ENCODE results near the gene DUSP9.

The DUSP9 gene

DNA sequence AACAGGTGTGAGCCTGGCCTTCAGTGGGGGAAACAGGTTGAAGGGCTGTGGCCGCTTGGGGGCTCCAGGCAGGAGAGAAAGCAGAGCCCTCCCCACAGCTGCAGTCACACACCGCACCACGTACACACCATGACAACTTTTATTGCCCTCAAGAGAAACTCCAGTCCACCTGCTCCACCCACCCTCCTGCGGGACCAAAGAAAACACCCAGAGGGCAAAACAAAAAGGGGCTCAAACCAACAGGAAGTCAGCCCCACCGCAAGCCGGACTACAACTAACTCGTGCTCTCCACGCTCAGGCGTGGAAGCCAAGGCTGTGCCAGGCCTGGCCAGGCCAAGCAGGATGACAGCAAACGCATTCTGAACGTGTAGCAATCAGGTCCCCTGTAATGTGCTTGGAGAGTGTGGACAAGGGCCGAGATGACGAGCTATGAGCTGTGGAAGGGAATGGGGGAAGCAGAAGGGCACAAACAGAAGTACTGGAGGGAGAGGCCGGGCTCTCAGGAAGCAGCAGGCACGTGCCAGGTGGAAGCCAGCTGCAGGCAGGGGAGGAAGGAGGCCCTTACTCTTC lies 53.5 kb downstream of the DUSP9 start:
- no peak for TF ChIP-seq TAF1 (IDR thresholded peaks at IDR 0.05; ENCODE audit: borderline replicate concordance, insufficient read depth, low read length)
- no peak for TF ChIP-seq POLR2AphosphoS5 (IDR thresholded peaks at IDR 0.05; ENCODE audit: low read depth, low read length)
- no peak for TF ChIP-seq SIN3A (IDR thresholded peaks at IDR 0.05; ENCODE audit: borderline replicate concordance, insufficient read depth, low read length)
- no peak for TF ChIP-seq FOXP2 (optimal IDR thresholded peaks at IDR 0.05; ENCODE audit: borderline replicate concordance, extremely low read depth, extremely low read length, insufficient read depth)
- TF ChIP-seq, protein P1, sequence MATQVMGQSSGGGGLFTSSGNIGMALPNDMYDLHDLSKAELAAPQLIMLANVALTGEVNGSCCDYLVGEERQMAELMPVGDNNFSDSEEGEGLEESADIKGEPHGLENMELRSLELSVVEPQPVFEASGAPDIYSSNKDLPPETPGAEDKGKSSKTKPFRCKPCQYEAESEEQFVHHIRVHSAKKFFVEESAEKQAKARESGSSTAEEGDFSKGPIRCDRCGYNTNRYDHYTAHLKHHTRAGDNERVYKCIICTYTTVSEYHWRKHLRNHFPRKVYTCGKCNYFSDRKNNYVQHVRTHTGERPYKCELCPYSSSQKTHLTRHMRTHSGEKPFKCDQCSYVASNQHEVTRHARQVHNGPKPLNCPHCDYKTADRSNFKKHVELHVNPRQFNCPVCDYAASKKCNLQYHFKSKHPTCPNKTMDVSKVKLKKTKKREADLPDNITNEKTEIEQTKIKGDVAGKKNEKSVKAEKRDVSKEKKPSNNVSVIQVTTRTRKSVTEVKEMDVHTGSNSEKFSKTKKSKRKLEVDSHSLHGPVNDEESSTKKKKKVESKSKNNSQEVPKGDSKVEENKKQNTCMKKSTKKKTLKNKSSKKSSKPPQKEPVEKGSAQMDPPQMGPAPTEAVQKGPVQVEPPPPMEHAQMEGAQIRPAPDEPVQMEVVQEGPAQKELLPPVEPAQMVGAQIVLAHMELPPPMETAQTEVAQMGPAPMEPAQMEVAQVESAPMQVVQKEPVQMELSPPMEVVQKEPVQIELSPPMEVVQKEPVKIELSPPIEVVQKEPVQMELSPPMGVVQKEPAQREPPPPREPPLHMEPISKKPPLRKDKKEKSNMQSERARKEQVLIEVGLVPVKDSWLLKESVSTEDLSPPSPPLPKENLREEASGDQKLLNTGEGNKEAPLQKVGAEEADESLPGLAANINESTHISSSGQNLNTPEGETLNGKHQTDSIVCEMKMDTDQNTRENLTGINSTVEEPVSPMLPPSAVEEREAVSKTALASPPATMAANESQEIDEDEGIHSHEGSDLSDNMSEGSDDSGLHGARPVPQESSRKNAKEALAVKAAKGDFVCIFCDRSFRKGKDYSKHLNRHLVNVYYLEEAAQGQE (IDR thresholded peaks at IDR 0.05; ENCODE audit: insufficient read depth in 1 of 2, low read depth in 2 of 2, low read length in 2 of 2), result no peak
